GM21360 (cell line): ENCODE measurements around the gene MRPL20.
"Not testable (repeated sequence)": the region's sequence is repeated elsewhere in the genome, so short reads cannot be mapped to it uniquely, and the experiment has no call there.

ENCODE experiments used
- ATAC-seq: cut with Tn5 transposase; IDR thresholded peaks from one replicate; pipeline ENCODE4 v1.9.1; 2021; ENCODE audit warnings: mild to moderate bottlenecking, moderate library complexity; ENCODE audit not compliant: unreplicated experiment

MRPL20 gene

DNA sequence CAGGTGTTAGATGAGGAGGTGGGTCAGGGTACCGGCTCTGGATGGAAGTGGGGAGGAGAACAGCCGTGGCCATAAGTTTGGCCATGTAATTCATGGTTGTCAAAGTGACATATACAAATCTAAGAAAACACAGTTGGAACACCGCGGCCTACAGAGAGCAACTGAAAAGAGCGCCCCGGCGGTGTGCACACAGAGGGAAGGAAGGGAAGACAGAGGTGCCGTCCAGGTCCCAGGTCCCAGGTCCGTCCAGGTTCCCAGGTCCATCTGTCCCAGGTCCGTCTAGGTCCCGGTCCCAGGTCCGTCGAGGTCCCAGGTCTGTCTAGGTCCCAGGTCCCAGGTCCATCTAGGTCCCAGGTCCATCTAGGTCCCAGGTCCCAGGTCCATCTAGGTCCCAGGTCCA lies 4.5 kb upstream of the MRPL20 start:
- no peak for ATAC-seq

DNA sequence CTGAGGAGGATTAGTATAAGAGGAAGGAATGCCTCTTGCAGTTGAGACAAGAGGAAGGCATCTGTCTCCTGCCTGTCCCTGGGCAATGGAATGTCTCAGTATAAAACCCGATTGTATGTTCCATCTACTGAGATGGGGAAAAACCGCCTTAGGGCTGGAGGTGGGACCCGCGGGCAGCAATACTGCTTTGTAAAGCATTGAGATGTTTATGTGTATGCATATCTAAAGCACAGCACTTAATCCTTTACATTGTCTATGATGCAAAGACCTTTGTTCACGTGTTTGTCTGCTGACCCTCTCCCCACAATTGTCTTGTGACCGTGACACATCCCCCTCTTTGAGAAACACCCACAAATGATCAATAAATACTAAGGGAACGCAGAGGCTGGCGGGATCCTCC lies 3.1 kb upstream of the MRPL20 start:
- not testable (repeated sequence) for ATAC-seq

DNA sequence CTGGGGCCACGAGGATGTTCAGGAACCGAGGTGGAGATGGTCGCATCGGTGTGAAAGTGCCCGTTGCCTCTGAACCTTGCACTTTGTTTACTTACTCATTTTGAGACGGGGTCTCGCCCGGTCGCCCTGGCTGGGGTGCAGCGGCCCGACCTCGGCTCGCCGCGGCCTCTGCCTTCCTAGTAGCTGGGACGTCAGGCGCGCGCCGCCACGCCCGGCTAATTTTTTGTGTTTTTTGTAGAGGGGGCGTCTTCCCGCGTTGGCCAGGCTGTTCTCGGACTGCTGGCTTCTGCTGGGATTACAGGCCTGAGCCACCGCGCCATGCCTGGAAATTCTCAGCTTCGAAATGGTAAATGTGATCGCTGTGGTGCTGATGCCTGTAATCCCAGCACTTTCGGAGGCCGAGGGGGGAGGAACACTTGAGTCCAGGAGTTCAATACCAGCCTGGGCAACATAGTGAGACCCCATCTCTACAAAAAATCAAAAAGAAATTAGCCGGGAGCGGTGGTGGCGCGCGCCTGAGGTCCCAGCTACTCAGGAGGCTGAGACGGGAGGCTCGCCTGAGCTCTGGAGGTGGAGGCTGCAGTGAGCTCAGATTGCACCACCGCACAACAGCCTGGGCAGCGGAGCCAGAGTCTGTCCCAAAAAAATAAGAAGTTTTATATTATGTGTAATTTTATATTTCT lies 684 bp upstream of the MRPL20 start:
- ATAC-seq = peak; percentile 20

DNA sequence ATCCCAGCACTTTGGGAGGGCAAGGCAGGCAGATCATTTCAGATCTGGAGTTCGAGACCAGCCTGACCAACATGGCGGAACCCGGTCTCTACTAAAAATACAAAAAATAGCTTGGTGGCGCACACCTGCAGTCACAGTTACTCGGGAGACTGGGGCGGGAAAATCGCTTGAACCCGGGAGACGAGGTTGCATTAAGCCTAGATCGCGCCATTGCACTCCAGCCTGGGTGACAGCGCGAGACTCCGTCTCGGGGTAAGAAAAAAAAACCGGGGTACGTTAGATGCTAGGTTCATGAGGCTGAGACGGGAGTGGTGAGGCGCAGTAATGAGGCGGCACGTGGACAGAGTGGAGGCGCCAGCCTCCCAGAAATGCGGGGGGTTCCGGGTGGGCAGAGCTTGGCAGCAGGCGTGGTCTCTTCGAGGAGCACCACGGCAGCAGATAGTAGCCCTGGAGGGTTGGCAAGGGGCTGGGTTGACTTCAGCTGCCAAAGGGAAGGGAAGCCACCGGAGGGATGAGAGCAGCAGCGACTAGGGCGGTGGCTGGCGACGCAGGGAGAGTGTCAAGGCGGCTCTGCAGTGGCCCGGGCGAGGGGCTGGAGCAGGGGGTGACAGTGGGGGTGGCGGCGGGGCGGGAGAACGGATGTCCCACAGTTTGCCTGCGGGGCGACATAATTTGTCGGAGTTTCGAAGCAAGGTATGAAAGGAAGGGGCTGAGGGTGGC lies 832 bp downstream of the MRPL20 start:
- ATAC-seq = no peak

DNA sequence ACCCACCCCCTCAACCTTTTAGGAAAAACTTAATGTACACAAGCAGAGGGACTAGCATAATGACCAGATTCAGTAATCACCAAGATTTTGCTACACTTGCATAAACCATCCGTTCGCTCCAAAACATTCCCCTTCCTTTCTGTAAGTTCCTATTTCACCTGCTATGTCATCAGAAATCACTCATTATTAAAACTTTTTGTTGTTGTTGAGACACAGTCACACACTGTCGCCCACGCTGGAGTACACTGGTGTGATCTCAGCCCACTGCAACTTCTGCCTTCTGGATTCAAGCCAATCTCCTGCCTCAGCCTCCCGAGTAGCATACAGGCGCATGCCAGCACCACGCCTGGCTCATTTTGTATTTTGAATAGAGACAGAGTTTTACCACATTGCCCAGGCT lies 3.4 kb downstream of the MRPL20 start:
- no peak for ATAC-seq

DNA sequence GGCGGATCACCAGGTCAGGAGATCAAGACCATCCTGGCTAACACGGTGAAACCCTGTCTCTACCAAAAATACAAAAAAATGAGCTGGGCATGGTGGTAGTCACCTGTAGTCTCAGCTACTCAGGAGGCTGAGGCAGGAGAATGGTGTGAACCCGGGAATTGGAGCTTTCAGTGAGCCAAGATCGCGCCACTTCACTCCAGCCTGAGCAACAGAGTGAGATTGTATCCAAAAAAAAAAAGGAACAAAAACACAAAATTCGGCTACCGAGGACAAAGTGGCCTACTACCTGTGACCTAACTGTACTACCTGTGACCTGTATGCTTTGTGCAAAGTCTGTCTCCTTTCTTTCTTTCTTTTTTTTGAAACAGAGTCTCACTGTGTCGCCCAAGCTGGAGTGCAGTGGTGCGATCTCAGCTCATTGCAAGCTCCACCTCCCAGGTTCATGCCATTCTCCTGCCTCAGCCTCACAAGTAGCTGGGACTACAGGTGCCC lies 4.1 kb downstream of the MRPL20 start:
- ATAC-seq = not testable (repeated sequence)

DNA sequence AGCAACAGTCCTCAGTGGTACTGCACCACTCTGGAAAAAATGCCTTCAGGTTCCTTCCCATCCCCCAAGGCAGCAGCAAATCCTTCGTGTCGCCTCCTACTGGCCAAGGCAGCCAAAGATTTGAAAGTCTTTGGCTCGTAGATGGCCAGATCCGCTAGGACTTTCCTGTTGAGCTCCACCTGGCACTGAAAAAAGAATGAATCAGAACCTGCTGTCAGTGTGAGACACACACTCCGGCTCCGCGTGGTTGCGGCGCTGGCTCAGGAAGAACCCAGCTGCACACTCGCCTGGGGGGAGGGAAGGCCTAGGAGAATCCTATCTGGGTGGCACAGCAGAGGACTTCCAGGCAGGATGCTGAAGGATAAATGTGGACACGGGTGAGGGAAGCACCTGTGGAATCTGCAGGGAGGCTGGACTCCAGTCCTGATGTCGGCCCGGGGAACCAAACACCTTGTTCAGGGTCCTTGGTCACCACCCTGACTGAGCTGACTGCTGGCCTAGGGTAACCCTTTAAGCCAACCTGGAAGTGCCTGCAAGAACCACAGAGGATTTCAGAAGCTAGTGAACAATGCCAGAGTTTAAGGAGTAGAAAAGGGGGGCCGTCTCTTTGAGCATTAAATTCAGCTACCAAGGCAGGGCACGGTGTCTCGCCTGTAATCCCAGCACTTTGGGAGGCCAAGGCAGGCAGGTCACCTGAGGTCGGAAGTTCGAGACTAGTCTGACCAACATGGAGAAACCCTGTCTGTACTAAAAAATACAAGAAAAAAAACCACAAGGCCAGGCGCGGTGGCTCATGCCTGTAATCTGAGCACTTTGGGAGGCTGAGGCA lies 4.8 kb downstream of the MRPL20 start:
- ATAC-seq = no peak

DNA sequence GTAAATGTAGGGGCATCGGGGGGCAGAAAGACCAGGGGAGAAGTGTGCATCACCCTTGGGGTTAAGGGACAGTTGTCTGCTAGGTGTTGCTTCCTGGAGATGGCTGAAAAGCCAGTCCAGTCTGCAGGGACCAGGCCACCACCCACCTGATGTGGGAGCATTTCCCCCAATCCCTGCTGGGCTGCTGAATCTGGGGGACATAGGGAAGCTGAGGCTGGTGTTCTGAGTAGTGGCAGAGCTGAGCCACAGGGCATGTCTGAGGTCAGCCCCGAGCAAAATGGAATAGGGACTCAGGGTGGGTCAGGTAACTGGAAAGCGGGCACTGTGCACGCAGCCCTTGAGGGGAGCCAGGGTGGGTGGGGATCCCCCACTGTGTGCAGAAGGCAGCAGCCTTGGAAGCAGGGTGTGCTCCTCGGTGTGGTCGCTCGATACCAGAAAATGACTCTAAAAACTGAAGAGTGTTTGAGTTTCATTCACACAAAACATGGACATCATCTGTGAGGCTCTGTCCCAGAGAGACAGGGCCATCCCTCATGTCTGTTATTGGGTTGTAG lies 5.6 kb downstream of the MRPL20 start:
- ATAC-seq = no peak

DNA sequence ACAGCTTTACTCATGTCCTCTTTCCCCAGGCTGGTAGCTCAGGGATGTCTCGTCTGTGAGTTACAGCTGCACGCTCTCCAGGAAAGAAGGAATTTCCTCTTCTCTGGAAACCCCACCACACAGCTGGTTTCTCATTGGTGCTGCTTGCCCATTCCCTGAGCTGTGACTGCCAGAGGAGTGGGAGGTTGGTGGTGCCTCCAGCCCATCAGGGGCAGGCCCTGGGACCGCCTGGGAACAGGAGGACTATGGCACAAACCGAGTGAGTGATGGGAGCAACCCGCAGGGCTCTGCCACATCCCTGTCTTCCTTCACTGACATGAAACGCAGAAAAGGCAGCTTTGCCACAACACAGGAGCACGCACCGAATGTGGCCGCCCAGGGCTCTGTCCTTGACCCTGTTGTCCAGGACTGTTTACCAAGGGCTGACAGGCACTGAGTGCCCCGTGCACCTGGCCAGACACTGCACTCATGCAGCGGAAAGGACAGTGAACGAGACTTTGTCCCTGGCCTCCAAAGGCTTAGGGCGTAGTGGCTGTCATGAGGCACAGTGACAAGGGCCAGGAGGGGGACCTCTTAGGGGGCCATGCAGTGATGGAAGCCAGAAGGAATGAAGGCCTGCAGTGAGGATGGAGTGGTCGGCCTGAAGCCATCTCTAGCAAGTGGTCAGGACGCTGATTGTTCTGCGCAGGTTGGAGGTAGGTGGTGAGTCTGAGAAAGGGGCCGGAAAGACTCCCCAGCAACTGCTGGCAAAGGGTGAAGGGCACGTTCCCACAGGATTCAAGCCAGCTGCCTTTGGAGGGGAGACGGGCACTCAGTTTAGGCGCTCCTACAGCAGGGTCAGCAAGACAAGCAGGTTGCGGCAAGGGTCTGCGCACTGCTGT lies 6.3 kb downstream of the MRPL20 start:
- ATAC-seq = no peak

DNA sequence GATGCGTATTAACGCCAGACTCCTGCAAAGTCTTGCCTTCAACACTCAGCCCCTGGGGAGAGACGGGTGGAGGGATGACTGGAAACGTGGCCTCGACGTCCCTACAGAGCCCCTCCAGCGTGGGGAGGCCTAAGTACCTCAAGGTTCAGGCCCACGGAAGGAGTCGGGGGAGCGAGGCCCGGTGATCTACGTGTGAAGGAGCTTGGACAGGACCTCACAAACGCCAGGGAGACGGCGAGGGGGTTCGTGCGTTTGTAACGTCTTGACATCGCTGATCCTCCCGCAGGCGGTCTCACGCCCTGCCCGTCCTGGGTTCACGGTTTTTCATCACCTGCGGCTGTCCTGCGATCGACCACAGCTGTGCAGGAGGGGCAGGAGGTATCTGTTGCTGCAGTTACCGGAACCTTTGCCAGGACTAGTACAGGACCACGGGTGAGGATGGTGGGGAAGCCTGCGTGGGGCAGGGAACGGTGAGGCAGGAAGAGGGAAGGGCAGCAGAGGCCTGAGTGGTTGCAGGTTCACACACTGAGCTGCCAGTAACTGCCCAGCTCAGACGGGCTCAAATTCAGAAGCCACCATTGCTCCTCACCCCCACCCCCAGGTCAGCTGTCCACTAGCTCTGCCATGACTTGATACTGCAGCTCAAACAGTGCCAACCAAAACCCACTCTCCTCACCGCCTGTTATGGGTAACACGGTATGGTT lies 7.1 kb downstream of the MRPL20 start:
- no peak for ATAC-seq

DNA sequence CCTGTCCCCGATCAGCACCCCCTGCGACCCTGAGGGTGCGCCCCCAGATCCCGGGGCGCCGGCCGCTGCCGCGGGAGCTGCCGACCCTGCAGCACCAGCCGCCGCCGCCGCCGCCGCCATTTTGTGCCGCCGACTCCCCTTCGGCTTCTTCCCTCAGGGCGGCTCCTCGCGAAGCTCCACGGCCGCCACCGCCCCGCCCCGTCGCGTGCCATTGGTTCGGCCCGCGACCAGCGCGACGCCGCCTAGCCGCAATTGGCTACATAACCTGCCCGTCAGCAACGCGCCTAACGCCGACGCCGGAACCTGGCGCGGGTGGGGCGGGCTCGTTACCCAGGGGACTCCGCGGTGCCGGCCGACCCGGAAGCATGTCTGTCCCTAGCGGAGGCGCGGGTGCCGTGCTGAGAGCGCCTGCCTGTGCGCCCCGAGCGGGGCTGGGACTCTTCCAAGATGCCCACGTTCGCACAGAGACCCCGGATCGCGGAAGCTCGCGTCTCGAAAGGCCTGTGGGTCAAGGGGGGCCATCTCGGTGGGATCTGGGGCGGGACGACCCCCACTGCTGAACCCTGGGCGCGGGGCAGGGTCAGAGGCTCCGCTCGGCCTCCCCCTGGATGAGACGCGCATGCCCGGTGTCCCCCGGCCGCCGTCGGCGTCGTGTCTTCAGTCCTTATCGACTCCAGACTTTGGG lies 7.8 kb downstream of the MRPL20 start, which contains the start of gene CCNL2:
CCNL2 (minus strand) TSS at position 149 of the 685 bp plus-strand sequence; CDS start at position 120, 29 bp downstream.
- ATAC-seq = peak; percentile 94

DNA sequence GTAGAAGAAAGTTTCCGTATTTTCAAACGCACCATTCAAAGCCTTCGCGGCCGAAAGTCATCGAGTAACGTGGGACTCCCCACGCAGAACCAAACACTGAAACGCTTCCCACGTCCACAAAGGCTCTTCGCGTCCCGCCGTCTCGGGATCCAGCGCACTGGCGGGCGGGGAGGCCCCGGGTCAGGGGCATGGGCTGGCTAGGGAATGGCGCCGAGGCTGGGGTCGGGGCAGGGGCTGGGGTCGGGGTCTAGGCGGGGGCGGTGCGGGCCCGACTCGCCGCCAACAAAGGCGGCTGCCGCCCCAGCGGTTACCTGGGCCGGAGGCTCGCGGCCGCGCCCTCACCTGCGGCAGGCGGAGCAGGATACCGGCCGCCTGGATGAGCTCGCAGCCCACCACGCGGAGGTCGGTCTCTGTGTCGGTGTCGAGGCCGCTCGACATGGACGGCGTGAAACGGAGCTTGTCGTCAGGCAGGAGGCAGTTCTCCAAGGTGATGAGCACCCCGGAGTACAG lies 8.4 kb downstream of the MRPL20 start:
- ATAC-seq = peak; percentile 21

DNA sequence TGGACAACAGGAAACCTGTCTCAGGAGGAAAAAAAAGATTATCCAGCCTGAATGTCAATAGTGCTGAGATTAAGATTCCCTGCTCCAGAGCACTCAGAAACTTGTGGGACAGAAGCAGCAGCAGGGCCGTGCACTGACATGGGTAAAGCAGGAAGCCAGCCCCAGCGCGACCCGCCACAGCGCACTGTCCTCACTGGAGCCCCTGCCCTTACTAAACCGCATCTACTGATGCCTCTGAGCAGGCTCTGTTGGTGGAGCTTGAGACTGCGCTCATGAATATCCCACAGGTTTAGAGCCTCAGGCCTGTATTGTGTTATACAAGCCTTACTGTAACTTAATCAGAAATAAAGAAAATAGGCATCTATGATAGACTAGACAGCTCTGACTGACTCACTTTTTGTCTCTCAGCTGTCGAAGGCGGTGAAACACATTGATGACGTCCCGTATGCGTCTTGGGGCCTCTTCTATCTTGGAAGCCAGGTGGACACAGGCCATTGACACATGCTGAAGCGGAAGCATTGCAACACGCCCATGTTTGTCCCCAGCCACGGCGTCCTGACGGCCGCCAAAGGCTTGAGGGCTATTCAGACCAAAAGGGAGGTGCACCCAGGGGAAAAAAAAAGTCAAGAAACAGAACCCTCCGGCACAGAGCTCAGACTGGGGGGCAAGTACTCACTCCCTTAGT lies 9.1 kb downstream of the MRPL20 start:
- no peak for ATAC-seq

DNA sequence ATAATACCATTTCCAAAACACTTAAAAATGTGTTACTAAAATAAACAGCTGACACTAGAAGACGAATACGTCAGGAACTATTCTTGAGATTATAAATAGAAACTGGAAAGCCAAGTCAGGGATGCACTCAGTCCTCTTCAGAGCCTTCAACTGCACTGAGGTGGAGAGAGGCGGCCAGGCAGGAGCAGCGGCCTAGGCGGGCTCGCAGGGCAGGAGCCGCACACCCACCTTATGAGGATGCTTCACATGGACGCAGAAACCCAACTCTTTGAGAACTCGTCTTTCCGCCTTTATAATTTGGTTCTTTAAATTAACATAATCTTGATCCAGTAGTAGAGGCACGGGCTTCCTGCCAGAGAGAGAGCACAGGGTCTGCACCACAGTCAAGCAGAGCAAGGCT lies 11.9 kb downstream of the MRPL20 start:
- ATAC-seq = no peak

DNA sequence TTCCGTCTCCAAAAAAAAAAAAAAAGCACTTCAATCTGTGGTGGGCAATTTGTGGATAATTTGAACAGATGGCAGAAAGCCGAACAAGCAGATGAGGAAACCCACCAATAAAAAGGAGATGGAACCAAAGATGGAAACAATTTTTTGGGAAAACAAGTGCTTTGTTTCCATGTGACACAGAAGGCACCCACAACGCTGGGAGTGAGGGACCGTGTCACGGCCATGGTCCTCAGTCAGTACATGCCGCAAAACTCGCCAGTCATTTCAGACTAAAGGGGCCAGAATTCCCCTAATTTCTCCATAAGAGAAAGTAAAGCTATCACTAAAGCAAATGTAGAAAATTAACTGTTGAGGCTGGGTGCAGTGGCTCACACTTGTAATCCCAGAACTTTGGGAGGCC lies 13.0 kb downstream of the MRPL20 start:
- no peak for ATAC-seq

DNA sequence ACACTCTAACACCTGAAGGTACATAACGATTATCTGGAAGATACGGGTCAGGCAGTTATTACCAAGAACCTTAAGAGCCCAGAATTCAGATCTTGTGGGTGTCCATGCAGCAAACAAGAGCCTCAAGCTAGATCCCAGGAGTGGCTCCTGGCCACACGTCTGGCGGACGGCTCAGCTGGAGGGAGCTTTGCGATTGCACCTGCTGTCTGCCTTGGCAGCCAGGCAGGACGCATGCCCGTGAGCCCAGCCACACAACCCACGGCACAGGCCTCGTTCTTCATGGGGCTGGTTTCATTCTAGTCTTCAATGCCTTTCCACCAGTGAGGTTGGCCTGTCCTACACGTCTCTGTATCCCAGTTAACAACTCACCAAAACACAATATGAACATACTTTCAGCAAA lies 13.7 kb downstream of the MRPL20 start:
- ATAC-seq = no peak

DNA sequence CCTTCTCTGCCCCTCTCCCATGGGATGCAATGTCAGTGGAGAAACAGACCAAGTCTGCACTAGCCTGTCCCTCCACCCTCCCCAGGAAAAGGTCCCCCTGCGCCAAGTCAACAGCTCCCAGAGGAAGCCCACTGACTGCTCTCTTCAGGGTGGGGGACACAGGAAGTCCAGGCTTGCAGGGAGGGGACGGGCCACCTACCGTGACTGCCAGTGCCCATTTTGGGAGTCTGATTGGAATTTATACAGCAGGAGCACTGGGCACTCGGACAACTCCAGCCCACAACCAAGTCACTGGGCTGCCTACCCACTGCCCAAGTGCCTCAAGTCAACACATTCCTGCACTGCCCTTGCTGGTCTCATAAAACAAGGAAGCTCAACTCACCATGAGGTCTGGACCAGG lies 14.1 kb downstream of the MRPL20 start:
- no peak for ATAC-seq

DNA sequence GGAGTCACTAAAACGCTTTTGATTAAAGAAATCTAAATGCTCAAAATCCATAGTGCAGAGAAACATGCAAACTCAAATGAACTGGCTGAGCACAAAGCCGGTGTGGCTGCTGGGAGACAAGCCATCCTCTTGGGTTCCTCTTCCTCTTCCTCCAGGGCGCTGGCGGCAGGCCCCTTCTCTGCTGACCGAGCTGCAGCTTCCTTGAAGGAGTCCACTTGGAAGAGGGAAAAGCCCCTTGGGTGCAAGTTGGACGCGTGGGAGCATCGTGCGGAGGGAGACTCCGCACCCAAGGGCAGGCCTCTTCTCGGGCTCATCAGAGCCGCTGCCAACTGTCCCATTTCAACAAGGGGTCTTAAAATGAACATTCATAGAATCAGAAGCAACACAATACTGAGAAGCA lies 15.9 kb downstream of the MRPL20 start:
- no peak for ATAC-seq
